Natural killer cell (primary cell): ENCODE measurements around the gene TMEM89. TPM values are rescaled to one million over a fixed set of nuclear protein-coding genes. Genes with fewer than 3 reads are reported as not detected.

Source experiments
- ATAC-seq, 3 donors: fragments of 150-1000 bp in 2 of 3; fragments of 200-7000 bp in 1 of 3; cut with Tn5 transposase; 1 replicate in 1 of 3; 2 replicates in 2 of 3; pipeline ENCODE4 v1.10.0; 2021; ENCODE audit warnings: mild to moderate bottlenecking in 2 of 3, moderate library complexity in 2 of 3
- DNase-seq, 2 donors: peaks; one replicate each; pipeline versions ENCODE4 v3.0.0 to v3.0.0-alpha.2; 2013 to 2021; ENCODE audit warnings: mixed read lengths in 1 of 2
- H3K27ac ChIP-seq: one replicate; pipeline ENCODE4 v1.5.1; 2013; ENCODE audit warnings: mild to moderate bottlenecking, low read length
- H3K27me3 ChIP-seq: one replicate; pipeline ENCODE4 v1.6.1; 2013; ENCODE audit warnings: low read length; ENCODE audit not compliant: control insufficient read depth, insufficient read depth
- H3K36me3 ChIP-seq: one replicate; pipeline ENCODE4 v1.6.1; 2013; ENCODE audit warnings: low read length; ENCODE audit not compliant: control insufficient read depth, insufficient read depth
- H3K4me1 ChIP-seq: one replicate; pipeline ENCODE4 v1.6.1; 2013; ENCODE audit warnings: low read length; ENCODE audit not compliant: control insufficient read depth, insufficient read depth
- H3K4me3 ChIP-seq: one replicate; pipeline ENCODE4 v1.5.1; 2013; ENCODE audit warnings: low read length
- H3K9me3 ChIP-seq: one replicate; pipeline ENCODE4 v1.6.1; 2013; ENCODE audit warnings: low read length; ENCODE audit not compliant: control insufficient read depth, insufficient read depth
- H3K27ac Mint-ChIP-seq, 2 donors: one replicate each; pipeline ENCODE4 v1.8.0; 2022; ENCODE audit warnings: mild to moderate bottlenecking in 2 of 2, mixed read lengths in 2 of 2, moderate library complexity in 1 of 2
- H3K27me3 Mint-ChIP-seq, 2 donors: one replicate each; pipeline ENCODE4 v1.8.0; 2022; ENCODE audit warnings: low read depth in 2 of 2, mixed read lengths in 2 of 2
- H3K36me3 Mint-ChIP-seq: one replicate; pipeline ENCODE4 v1.8.0; 2022; ENCODE audit warnings: mixed read lengths
- H3K4me1 Mint-ChIP-seq, 2 donors: one replicate each; pipeline ENCODE4 v1.8.0; 2022; ENCODE audit warnings: mixed read lengths in 2 of 2
- H3K4me3 Mint-ChIP-seq: one replicate; pipeline ENCODE4 v1.8.0; 2022; ENCODE audit warnings: mild to moderate bottlenecking, moderate library complexity, mixed read lengths
- H3K9me3 Mint-ChIP-seq, 2 donors: one replicate each; pipeline ENCODE4 v1.8.0; 2022; ENCODE audit warnings: mixed read lengths in 2 of 2
- CTCF ChIP-seq: fragments of 200-600 bp; IDR thresholded peaks from one replicate; pipeline ENCODE4 v1.8.0; 2022; ENCODE audit warnings: antibody characterized with exemption
- WGBS: methylation state at CpG from one replicate; pipeline ENCODE4 v1.1.7; 2013; ENCODE audit warnings: missing lambda C conversion rate; ENCODE audit not compliant: insufficient coverage; 5-methylcytosine and 5-hydroxymethylcytosine counted together
- intact Hi-C: fragments of 100-400 bp; cut with micrococcal nuclease; formaldehyde crosslinking; loops from one replicate; pipeline ENCODE4 v1.14.2; 2022
- total RNA-seq, 4 donors: library from RNA; stranded (reverse); fragments of 120-200 nt in 1 of 4; gene quantifications; one replicate each; pipeline versions ENCODE4 v1.2.3 to v1.2.4, GENCODE V29; 2013 to 2022

TMEM89 gene
- total RNA-seq, 3 donors from 2014 or later (not counting 1 experiment from before 2014, with no cell fraction given): not detected

DNA sequence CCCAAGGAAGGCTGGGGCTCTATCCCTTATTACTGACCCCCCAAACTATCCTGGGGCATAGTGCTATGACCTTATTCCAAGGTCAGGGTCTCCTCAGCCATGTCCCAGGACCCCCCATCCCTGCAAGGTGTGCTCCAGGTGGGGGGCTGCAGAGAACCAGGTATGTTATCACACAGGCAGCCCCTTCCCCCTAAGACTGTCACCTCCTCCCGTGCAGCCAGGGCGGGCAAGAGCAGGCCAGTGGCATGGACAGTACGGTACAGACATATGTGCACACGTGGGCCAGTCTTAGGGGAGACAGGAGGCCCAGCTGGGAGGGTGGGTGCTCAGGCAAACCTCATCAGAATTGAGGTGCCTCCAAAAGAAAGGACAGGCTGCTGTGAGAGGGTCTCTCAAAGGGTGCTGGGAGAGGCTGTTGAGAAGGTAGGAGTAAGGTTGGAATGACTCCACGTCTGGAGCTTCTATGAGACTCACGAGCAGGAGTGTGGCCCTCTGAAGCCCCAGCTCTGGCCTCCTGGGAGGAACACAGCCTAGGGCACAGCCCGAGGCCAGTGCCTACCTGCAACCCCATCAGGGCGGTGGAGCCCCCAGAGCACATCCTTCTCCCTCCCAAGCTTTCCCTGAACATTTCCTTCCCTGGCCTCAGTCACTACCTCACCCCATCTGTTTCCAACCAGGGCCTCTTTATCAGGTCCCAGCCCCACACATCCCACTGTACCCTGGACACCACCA lies 24.7 kb downstream of the TMEM89 start:
- Mint-ChIP-seq H3K4me1 (peaks cover 0 to 18% of the 10 kb centered on the region in 2 donors), H3K9me3 (no peaks in the 10 kb centered on the region), H3K36me3 (no peaks in the 10 kb centered on the region), H3K4me3 (no peak overlapping the region), H3K27me3 (peaks cover 7 to 15% of the 10 kb centered on the region in 2 donors), H3K27ac (peak overlapping the region; percentile 13 to 55)
- intact Hi-C loops: no loop called here
- no peak for DNase-seq
- Histone ChIP-seq H3K27ac (no peak overlapping the region), H3K9me3 (no peaks in the 10 kb centered on the region), H3K4me3 (no peak overlapping the region), H3K27me3 (peaks cover 2% of the 10 kb centered on the region), H3K36me3 (peaks cover 34% of the 10 kb centered on the region), H3K4me1 (no peaks in the 10 kb centered on the region)
- no peak for ATAC-seq
- no peak for TF ChIP-seq CTCF
- WGBS: 84% methylated on average over 8 of the region's 8 CpGs

DNA sequence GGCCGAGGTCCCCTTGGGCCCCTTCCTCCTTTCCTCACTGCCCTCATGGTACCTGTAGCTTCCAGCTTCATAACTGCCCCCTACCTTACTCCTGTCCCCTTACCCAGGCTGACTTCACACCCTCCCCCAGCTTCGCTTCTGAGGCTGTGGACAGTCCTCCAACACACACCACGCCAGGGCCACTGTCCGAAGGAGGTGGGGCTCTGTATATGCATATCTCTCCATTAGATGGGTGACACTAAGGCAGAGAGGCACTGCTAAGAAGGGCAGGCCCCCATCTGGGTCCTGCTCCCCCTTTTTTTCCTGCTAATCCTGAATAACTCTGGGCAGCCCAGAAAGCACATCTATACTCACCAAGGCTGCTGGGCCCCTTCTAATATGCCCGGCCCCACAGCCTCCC lies 25.4 kb downstream of the TMEM89 start:
- no peaks in the 10 kb centered on the region for H3K36me3 Mint-ChIP-seq
- DNase-seq: no peak
- TF ChIP-seq CTCF: no peak
- H3K36me3 ChIP-seq: peaks cover 28% of the 10 kb centered on the region
- H3K9me3 Mint-ChIP-seq: no peaks in the 10 kb centered on the region
- ATAC-seq: no peak
- peaks cover 7 to 15% of the 10 kb centered on the region in 2 donors for H3K27me3 Mint-ChIP-seq
- H3K27ac ChIP-seq: no peak overlapping the region
- H3K4me3 ChIP-seq: no peak overlapping the region
- intact Hi-C loops: no loop called here
- no peak overlapping the region for H3K4me3 Mint-ChIP-seq
- peaks cover 2% of the 10 kb centered on the region for H3K27me3 ChIP-seq
- peak overlapping the region in 1 of 2 donors; percentile 35 for H3K27ac Mint-ChIP-seq
- no peaks in the 10 kb centered on the region for H3K4me1 ChIP-seq
- WGBS: 78% methylated on average over 5 of the region's 5 CpGs
- H3K4me1 Mint-ChIP-seq: peaks cover 0 to 18% of the 10 kb centered on the region in 2 donors
- no peaks in the 10 kb centered on the region for H3K9me3 ChIP-seq

DNA sequence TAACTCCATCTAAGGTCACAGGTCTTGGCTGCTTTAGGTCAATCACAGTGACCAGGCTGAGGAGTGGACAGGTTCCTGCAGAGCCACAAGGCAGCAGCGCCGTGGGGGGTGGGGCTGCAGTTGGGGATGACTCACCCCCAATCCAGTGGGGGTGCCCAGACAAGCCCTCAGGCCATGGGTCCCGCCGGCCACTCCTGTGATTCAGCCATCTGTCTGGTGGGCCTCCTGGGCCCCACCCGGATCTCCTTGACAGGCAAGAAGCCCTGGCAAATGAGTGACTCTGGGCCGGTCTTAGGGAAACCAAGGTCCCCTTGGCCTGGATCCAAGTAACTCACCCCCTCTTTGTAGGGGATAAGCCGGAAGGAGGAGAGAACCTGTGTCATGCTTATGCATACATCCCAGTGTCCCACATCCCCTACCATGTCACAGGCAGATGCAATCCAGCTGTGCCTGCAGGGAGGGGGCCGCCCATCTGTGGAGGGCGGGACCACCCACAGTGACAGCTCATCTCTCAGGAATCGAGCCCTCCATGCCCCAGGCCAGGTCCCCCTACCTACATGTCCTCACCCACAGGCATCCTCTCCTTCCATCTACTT lies 25.9 kb downstream of the TMEM89 start:
- intact Hi-C loops: no loop called here
- Mint-ChIP-seq H3K4me3 (no peak overlapping the region), H3K27ac (peak overlapping the region in 1 of 2 donors; percentile 35), H3K36me3 (no peaks in the 10 kb centered on the region), H3K27me3 (peaks cover 7 to 19% of the 10 kb centered on the region in 2 donors), H3K4me1 (peaks cover 0 to 18% of the 10 kb centered on the region in 2 donors), H3K9me3 (no peaks in the 10 kb centered on the region)
- 59% methylated on average over 10 of the region's 10 CpGs for WGBS
- H3K27me3 ChIP-seq: peaks cover 2% of the 10 kb centered on the region
- H3K36me3 ChIP-seq: peaks cover 23% of the 10 kb centered on the region
- no peak overlapping the region for H3K4me3 ChIP-seq
- no peak overlapping the region for H3K27ac ChIP-seq
- no peak for DNase-seq
- H3K9me3 ChIP-seq: no peaks in the 10 kb centered on the region
- peak in 1 of 3 donors; percentile 58 for ATAC-seq
- no peak for TF ChIP-seq CTCF
- H3K4me1 ChIP-seq: no peaks in the 10 kb centered on the region
